ENCODE results near the gene IMPG1.
A peak's percentile ranks its signal among the peaks of the same experiment; 100 is the strongest.
"Not testable (repeated sequence)": the region's sequence is repeated elsewhere in the genome, so short reads cannot be mapped to it uniquely, and the experiment has no call there.

IMPG1 gene

DNA sequence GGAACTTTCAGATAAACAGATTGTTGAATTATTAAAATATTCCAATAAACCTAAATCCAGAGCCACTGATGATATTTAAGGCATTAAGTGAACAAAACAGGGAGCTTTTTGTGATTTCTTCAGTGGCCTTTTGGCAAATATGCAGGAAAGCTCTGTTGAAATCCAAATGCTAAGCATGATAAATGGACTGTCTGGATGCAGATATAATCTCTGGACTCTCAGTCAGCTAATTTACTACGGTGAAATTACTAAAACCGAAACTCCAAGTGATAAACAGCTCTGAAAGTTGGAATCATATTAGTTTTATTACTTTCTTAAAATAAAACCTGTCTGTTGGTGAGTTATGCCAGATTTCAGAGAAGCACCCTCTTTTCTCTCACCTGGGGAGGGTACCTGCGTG lies 120.3 kb downstream of the IMPG1 start:
- DNase-seq (ENCODE audit: low spot score) = no peak

DNA sequence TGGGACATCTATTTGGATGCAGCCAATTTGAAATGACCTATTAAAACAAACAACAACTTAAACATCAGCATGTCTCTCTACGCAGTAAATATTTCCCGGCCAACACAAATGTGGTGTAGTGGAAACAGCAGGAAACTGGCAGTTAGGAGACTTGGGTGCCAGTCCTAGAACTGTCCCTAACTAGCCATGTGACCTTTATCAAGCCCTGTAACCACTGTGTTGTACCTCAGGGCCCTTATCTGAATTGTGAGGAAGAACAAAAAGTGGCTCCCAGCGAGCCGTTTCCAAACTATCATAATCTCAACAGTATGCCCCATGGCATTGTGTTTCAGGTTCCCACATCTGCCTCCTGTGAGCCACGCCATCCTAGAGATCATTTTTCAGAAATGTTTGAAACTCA lies 124.5 kb downstream of the IMPG1 start:
- no peak for DNase-seq (ENCODE audit: low spot score)

DNA sequence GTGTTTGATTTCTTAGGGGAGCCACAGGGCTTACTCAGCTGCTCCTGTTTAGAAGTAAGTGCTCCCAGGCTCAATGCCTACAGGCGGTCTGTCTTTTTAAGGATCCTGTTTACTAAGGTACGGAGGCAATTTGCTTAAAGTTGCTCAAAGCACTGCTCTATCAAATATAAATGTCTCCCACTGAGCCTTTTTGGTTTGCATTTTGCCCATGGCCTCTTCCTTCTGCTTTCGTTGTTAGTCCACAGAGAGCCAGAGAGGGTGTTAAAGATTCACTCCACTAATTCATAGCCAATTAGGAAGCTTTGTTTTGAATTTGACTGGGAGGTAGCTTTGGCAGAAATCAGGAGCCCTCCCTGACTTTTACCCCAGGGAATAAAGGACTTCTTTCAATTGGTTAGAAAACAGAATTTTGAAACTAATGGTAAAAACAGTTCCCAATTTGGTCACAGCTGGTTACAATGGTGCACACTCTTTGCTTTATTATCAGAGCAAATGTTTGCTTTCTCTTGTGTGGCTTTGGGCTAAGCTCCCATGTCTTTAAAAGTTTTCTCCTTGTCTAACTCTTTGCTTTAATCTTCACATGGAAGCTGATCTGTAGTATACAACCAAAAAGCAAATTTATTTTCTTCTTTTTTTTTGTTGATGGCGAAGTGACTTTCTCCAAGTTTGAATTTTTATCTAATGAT lies 126.2 kb downstream of the IMPG1 start:
- DNase-seq (ENCODE audit: low spot score) = no peak

DNA sequence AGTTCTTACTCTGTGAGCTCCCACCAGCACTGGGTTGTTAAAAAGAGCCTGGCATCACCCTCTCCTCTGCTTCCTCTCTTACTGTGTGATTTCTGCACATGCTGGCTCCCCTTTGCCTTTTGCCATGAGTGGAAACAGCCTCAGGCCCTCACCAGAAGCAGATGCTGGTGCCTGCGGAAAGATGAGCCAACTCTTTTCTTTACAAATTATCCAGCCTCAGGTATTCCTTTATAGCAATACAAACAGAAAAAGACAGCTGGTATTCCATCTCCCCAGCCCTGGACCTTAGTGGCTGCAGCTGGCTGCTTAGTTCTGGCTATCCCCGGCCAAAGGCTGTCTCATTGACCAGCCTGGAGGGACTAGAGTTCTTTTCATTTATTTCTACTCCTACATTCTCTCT lies 129.1 kb downstream of the IMPG1 start:
- no peak for DNase-seq (ENCODE audit: low spot score)

DNA sequence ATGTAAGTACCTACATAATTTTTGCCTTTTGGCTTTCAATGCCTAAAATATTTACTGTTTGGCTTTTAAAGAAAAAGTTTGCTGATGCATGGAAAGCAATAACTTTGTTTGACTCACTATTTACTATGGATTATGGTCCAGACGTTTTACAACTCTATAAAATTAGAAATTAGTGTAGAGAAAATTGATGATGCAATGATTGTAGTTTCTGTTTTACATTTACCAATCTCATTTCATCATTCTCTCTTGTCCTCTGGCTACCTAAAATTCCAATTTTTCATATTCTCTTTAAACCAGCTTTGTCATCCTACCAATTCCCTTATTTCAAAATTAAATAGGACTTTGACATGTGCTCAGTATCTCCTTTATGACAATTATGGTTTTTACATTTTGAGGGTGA lies 131.0 kb downstream of the IMPG1 start:
- no peak for DNase-seq (ENCODE audit: low spot score)

DNA sequence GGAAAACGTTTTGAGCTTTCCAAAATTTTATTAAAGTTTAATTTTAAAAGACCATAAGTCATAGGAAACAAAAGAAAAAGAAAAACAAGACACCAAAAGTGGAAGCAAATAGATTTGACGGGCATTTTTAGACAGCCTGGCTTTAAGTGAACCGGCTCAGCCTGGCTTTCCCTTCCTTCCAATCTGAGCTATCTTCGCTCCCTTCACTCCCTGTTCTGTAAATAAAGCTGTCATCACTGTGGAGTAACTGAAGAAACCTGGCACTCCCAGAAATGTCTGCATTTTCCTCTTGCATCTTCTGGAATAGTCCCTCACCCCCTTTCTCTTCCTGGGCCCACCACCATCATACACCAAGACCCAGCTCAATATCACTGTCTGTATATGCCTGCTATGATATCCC lies 131.9 kb downstream of the IMPG1 start:
- DNase-seq (ENCODE audit: low spot score) = no peak

DNA sequence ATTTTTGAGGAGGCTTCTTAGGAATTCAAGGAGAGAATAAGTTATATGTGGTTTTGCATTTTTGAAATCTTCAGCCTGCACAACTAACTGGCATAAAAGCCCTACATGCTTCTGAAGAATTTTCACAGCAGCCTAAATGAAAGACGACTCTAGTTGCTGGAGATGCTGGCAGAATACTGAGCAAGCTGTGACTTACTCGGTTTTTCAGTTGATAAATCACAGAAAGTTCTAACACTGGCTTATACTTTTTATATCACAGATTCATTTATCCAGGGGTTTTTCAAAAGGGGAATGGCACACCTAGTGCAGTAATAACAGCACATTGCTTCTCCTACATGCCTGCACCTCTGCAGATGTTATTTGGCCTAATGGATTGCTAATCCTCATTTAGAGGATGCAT lies 134.6 kb downstream of the IMPG1 start:
- no peak for DNase-seq (ENCODE audit: low spot score)

DNA sequence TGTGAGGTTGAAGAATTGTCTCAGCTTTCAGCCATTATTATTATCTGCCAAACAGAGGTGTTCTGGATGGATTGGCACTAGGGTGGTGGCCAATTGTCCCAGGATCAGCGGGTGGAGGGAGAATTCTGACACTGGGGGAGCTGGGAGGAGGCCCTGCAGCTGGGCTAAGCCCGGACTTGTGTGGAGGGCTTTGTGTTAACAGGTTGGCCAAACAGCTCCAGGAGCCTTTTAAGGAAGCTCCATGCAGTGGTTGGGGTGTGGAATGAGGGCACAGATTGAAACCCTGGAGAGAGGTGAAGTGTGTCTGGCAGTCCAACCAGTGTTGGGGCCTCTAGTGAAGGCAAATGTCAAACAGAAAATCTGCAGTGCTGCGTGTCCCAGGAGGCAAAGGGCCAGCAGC lies 135.8 kb downstream of the IMPG1 start:
- DNase-seq (ENCODE audit: low spot score) = no peak

DNA sequence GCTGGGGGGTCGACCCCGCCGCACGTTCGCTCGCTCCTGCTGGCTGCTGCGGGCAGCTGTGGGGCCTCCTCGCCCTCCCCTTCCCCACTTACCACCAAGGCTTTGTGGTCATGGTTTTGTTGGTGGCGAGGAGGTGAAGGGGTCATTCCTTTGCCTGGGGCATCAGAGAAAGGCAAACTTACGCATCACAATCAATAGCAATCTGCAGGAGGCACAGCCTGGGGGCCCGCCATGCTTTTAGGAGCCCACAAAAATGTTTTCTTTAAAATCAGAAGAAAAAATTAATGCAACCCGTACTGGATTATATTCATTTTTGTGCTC lies 137.0 kb downstream of the IMPG1 start:
- no peak for DNase-seq (ENCODE audit: low spot score)

DNA sequence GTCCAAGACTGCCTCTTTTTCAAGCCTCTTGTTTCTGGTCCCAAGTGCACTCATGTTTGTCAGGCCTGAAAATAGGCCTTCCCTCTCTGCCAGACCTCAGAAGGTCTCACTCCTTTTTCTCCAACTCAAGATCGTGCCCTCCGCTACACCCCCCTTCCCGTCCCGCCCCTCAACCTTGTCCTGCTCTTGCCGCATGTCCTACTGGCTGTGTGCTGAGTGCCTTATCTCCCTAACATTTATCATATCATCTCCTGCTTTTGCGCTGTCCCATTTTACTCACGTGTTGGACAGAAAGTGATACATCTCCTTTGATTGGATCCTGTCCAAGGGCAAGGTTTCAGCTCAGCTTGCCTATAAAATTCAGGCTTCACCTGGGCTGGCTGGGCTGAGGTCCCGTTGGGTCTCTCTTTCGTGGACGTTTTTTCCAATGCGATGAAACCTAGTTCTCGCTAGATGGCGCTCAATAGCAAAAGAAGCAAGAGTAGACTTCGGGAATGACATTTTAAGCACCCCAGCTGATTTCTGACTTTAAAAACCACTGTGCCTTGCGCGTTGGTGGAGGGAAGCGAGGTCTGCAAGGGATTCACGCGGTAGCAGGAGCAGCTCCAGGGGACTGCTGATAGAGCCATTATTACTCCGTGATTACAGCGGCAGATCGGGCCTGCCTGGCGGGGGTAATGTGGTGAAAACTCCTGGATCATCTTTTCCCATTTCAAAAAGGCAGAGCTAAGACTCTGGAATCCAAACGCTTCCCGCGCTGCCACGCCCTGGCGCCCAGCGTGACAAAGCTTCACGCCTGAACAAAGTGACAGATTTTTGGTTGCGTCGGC lies 137.6 kb downstream of the IMPG1 start:
- DNase-seq (ENCODE audit: low spot score) = peak; percentile 64

DNA sequence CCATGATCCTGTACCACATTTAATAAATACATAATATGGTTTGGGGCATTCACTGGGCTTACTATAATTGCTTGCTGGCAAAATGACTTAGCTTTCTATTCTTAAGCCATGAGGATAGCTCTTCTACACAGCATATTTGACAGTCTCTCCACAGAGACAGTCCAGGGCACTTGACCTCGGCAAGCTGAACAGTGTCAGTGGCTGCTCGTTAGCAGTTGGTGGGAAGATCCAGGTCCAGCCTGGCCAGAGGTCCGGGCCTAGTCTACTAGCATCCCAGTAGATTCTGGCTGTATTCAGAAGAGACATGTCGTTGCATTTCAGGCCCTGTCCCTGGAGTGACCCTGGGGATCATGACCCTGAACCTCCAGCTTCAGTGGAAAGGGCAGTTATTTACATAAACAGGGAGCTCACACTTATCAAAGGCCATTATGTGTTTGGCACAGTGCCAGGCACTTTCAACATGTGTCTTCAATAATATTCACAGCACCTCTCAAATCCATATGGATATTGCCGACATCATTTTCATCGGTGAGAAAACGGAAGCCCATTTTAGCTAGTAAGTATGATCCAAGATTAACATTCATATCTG lies 139.0 kb downstream of the IMPG1 start:
- DNase-seq (ENCODE audit: low spot score) = no peak

DNA sequence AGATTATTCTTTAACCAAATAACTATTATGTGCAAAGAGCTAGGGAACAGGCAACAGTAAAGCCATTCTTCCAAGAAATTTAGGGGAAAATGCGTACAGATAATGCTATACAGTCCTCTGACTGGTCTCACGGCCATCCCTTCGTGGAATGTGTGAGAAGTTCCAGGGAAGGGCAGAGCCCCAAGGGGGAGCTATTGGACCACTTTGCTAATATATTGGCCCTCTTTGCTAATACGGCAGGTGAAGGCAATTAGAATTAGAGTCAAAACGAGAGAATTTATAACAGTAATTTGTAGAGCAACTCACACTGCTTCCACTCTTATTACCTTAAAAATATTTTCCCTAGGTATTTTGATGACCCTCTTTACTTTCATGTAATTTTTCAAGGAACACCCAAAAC lies 140.4 kb downstream of the IMPG1 start:
- DNase-seq (ENCODE audit: low spot score) = no peak

DNA sequence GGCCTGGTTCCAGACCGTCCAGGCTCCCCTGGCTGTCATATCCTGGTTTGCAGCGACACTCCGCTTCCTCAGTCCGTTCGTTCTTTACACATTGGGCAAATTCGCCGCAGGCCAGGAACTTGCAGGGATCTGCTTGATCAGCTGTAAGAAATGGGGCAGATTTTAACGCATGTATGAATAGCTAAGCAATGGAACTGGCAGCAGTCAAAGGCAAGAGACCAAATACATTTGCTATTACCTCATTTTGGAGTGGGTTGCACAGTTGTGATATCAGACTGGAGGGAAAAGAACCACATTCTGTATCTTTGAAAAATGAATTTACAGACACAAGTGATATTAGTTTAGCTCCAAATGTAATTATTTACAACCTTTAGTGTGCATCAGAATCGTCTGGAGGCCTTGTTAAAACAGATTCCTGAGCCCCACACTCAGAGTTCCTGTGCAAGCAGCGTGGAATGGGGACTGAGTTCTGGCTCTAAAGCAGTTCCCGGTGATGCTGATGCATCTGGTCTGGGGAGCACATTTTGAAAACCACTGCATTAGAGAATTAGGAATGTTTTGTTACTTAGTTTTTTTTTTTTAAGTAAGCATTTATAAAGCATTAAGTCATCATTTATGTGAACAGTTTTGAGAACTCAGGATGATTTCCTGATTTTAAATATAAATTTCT lies 141.3 kb downstream of the IMPG1 start:
- DNase-seq (ENCODE audit: low spot score) = no peak

DNA sequence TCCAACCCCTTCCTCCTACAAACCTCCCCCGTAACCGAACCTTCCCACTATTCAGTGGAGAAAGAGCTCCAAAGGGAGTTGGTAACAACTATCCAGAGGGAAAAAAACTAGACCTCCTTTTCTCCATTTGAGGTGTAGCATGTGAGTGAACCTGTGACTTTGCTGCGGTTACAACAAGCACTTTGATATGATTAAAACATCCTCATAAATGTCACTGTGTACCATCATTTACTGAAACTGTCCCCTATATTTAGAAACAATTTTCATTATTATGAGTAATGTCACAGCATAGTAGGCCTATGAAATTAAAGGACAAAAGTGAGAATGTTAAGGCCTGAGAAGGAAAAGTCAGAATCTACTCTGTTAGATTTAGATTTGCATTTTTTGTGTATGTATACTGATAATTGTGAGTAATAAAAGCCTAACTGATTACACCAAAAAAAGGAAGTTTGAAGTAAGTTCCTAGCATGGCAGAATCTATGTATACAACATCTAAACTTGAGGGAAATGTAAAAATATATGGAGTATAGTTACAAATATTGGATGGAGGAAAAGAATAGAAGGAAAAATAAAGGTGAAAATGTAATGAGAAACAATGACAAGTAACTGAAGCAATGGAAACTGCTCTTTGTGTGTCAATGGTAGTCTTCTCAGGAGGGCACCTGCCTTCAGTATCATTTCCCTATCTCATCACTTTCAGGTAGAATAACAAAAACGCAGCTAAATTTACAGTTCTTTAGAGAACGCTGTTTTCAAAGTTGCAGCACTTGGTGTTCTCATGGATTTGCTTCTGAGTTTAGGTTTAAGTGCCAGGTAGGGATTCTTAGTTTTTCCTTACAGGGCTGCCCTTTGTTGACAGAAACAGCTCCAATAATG lies 145.9 kb downstream of the IMPG1 start:
- no peak for DNase-seq (ENCODE audit: low spot score)

DNA sequence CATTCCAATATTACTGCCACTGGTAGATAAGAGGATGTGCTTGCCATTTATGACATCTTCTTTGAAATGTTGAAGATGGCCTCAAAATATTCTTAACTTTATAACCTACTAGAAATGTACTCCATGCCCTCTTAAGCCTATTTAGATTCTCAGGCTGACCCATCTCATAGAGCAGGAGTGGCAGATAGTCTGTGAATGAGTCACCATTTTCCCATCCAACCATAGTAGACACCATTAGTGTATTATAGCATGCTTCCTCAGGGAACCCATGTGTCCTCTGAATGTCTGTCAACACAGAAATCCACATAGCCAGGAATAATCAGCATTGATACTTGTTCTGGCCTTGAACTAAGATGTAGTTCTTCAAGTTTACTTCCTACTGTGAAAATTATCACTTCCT lies 150.2 kb downstream of the IMPG1 start:
- DNase-seq (ENCODE audit: low spot score) = no peak

DNA sequence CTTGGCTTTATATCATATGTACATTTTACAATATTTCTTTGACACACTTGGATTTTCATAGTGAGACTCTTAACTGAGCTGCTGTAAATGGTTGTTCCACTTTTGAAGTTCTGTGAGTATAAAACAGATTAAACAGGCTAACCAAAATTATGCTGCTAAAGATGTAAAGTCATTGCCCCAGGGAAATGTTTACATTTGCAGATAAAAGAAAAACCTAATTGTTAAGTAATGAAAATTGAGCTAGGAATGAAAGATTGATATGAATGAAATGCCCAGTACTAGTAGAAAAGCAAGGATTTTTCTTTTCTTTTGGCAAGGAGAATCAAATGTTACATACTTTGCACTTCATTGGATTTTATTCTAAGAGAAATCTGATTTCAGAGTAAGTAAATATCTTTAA lies 159.4 kb downstream of the IMPG1 start:
- DNase-seq (ENCODE audit: low spot score) = no peak

DNA sequence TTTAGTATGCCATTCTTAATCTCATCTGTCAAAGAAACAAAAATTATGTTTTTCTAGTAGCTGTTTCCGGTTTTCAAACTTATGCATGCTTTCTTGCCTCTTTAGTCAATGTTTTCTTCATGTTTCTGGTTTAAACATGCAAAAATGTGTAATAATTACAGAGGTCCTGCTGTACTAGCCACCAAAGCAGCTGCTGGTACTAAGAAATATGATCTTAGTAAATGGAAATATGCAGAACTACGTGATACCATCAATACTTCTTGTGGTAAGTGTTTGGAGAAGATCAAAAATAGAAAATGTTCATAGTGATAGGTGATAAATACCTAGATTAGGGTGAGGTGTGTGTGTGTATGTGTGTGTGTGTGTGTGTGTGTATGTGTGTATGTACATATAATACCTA lies 165.0 kb downstream of the IMPG1 start:
- no peak for DNase-seq (ENCODE audit: low spot score)

DNA sequence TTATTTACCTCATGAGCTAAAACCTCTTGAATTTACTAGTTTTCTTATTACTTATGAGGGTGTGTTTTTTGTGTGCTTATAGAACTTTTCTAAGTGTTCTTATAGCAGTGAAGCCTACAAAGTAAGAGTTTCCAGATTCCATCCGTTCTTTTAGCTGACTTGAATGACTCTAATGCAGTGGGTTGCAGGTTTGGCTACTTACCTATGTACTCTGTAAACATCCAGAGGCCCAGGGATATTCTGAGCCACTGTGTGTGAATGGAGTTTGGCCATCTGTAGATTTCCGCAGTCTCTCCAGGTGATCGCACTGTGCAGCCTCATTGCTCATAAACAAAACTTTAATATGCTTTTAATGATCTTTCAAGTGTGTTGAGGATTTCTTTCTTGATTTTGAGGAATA lies 165.6 kb downstream of the IMPG1 start:
- DNase-seq (ENCODE audit: low spot score) = no peak

DNA sequence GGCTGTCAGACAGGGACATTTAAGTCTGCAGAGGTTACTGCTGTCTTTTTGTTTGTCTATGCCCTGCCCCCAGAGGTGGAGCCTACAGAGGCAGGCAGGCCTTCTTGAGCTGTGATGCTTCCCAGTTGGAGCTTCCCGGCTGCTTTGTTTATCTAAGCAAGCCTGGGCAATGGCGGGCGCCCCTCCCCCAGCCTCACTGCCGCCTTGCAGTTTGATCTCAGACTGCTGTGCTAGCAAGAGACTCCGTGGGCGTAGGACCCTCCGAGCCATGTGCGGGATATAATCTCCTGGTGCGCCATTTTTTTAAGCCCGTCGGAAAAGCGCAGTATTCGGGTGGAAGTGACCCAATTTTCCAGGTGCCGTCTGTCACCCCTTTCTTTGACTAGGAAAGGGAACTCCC lies 167.3 kb downstream of the IMPG1 start:
- not testable (repeated sequence) for DNase-seq (ENCODE audit: low spot score)

DNA sequence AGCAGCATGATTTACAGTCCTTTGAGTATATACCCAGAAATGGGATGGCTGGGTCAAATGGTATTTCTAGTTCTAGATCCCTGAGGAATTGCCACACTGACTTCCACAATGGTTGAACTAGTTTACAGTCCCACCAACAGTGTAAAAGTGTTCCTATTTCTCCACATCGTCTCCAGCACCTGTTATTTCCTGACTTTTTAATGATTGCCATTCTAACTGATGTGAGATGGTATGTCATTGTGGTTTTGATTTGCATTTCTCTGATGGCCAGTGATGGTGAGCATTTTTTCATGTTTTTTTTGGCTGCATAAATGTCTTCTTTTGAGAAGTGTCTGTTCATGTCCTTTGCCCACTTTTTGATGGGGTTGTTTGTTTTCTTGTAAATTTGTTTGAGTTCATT lies 172.2 kb downstream of the IMPG1 start:
- not testable (repeated sequence) for DNase-seq (ENCODE audit: low spot score)

DNA sequence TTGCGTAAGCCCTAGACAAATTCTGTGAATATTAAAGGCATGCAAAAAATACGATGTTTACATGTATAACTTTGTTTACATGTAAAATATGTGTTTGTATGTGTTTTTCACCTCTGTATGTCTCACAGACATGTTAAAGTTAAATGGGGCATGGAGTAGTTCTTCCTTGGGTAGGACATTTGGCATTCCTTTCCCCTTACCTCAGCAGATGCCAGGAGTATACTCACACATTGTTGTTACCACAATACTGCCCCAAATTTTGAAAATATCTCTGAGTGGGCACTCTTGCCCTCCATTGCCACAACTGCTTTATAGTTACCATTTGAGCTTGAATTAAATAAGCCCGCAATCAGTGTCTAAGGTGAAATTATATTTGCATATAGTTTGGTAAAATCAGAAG lies 175.9 kb downstream of the IMPG1 start:
- DNase-seq (ENCODE audit: low spot score) = no peak

DNA sequence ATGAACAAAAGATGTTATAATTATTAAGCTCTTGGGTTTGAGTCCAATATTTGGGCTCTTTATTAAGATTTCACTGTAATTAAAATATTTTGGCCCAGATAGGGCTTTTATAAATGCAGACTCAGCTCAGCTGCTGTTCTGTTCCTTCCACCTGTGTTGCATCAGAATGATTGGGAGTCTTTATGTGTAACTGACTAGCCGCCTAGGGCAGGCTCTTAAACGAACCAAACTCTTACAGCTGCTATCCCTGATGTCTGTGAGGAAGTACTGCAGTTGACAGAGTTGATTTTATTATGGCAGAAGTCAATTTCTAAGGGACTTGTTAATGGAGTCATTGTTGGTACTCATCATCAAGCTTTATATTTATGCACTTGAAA lies 178.7 kb downstream of the IMPG1 start:
- no peak for DNase-seq (ENCODE audit: low spot score)

All from activated CD4-positive, alpha-beta T cell treated with anti-CD3 and anti-CD28 coated beads, Interleukin-2, Interleukin-4, amounts not matched to agents 100 ng/mL and 50 ng/mL, durations not matched to agents 16 hours and 8 hours (primary cell).